HG02943 (cell line): ENCODE measurements around the gene COQ7.
A peak's percentile ranks its signal among the peaks of the same experiment; 100 is the strongest.

Experiments used
- ATAC-seq: cut with Tn5 transposase; IDR thresholded peaks from one replicate; pipeline ENCODE4 v1.9.1; 2021; ENCODE audit warnings: mild to moderate bottlenecking, low read depth, moderate library complexity; ENCODE audit not compliant: unreplicated experiment

Gene COQ7

GRCh38 chr16:19067349-19068236 is at the start of gene COQ7:
COQ7 (plus strand) TSS chr16:19067614; CDS start chr16:19067665, 51 bp downstream.
- ATAC-seq: peak; percentile 87

DNA sequence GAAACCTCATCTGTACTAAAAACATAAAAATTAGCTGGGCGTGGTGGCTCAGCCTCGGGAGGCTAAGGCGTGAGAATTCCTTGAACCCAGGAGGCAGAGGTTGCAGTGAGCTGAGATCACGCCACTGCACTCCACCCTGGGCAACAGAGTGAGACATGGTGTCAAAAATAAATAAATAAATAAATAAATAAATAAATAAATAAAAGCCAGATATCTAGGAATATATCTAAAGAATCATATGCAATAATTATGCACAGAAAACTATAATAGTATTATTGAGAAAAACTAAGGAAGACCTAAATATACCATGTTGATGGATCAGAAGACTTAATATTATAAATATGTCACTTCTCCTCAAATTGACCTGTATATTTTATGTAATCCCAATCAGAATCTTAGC is 46.7 kb upstream of the COQ7 start:
- no peak for ATAC-seq

DNA sequence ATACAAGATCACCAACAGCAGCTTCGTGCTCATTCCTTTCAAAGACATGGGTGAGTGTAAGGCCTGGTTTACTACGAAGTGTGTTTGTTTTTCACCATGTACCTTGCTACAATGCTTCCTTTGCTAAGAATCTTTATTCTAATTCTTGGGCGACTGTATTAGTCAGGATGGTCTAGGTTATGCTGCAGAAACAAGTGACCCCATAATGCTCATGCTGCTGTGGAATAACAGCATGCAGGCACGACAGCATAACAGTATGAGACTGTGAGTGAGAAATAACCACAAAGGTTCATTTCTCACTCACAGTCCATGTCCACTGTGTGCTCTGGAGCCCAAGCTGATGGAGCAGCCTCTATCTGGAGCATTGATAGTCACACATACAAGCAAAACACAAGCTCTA is 45.7 kb upstream of the COQ7 start:
- no peak for ATAC-seq

DNA sequence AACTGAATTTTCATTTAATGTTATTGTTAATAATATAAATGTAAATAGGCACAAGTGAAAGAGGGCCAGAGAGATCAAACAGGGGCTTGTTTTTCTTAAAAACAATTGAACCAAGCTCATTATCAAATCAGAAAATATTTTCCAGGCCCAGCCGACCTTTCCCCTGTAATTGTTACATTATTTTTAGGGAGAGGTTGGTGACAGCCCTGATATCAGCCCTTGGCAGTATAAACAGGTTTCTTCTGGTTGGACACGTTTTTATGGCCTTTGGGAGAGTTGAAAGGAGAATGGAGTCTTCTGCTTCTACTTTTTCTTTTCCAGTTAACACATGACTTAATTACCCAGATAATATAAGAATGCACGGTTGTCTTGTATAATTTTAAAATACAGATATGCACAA is 40.0 kb upstream of the COQ7 start:
- no peak for ATAC-seq

DNA sequence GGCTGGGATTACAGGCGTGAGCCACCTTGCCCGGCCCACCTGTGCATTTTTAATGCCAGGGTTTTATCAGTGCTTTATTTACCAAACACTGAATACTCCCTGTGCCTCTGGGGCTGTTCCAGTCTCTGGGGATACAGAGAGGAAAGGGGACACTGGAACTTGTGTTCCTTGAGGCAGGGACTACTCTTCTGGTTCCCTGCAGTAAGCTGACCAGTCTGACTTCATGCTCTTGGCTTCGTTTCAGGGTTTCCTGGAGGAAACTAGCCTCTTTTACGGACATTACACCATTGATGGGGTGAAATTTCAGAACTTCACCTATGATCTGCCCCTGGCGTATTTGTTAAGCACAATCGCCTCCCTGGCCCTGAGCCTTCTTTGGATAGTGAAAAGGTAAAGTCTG is 37.4 kb upstream of the COQ7 start:
- ATAC-seq: no peak

DNA sequence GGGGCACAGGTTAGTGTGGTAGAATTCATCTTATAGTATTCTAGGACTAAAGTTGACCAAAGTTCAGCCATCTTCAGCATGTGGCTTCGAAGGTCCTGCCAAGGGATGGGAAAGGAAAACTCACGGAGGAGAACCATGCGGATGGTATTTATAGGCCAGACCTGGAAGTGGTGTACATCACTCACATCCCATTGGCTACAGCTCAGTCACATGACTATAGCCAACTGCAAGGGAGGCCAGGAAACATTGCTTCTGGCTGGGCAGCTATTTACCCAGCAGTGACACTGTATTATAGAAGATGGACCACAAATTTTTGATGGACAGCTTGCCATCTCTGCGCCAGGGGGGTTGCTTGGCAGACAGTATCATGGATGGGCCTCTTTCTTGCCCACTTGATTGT is 35.7 kb upstream of the COQ7 start:
- no peak for ATAC-seq

DNA sequence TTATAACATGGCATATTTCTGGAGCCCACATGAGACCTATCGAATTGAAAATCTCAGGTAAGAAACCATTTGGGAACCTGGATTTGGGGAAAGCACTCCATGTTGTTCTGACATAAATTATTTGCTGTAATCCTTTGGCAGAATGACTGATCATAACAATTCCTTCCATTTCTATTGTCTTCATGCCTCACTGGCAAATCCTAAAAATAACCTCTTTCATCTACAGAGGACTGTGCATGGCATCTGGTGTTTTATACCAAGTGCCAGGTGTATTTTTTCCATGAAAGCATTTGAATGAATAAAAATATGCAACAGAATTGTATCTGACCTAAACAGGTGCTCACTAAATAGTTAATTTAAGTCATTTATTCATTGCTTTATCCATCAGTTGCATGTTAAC is 33.7 kb upstream of the COQ7 start:
- no peak for ATAC-seq

DNA sequence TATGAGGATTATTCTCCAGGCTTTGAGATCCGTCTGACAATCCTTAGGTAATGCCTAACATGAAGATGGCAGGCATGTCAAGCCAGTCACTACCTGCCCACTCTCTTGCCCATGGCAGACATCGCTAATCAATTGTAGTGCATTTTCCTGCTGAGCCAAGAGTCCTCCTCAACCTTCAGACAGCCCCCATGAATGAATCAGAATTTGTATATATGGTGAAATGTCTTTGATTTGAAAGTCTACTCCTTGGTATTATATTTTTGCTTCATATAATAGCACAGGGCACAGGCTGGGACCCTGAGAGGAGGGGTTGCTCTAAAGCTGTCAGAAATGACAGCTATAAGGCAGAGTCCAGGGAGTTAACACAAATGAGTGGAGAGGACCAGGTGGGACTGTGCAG is 27.0 kb upstream of the COQ7 start:
- ATAC-seq: no peak

GRCh38 chr16:19044769-19045168 is 22.6 kb upstream of the COQ7 start:
- no peak for ATAC-seq

DNA sequence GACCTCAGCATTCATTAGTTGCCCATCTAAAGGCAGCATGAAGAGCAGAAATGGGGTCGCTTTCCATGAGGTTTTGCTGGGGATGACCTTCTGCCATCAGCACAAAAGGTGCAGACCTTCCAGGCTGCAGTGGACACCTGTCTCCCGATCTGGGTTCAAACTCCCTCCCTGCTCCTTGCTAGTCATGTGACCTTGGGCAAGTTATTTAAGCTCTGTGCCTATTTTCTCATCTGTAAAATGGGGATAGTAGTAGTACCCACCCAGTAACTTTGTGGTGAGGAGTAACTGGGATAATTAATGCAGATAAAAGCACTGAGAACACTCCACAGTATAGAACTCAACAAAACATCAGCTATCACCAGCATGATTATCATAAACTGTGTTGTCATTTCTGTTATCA is 21.4 kb upstream of the COQ7 start:
- no peak for ATAC-seq

DNA sequence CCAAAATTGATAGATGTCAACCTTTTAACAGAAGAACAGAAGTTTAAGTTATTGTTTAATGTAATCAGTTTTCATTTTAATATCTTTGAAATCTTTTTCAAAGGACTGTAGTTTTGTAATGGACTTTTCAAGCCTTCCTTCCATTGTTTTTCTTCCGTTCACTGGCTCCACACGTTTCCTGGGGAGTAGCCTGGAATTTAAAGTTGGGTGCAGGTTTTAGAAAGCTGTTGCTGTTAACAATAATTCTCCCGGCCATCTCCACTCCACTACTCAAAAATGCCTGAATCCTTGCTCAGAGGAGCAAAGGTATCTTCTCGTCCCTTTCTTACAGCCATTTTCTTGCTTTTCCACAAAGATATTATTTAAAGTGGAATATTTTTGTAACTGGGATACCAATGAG is 4.7 kb upstream of the COQ7 start:
- no peak for ATAC-seq

GRCh38 chr16:19066988-19067348 is 446 bp upstream of the COQ7 start:
- no peak for ATAC-seq

- ATAC-seq: no peak
These were observed 912 bp downstream of the COQ7 start for GRCh38 chr16:19068237-19068815.

DNA sequence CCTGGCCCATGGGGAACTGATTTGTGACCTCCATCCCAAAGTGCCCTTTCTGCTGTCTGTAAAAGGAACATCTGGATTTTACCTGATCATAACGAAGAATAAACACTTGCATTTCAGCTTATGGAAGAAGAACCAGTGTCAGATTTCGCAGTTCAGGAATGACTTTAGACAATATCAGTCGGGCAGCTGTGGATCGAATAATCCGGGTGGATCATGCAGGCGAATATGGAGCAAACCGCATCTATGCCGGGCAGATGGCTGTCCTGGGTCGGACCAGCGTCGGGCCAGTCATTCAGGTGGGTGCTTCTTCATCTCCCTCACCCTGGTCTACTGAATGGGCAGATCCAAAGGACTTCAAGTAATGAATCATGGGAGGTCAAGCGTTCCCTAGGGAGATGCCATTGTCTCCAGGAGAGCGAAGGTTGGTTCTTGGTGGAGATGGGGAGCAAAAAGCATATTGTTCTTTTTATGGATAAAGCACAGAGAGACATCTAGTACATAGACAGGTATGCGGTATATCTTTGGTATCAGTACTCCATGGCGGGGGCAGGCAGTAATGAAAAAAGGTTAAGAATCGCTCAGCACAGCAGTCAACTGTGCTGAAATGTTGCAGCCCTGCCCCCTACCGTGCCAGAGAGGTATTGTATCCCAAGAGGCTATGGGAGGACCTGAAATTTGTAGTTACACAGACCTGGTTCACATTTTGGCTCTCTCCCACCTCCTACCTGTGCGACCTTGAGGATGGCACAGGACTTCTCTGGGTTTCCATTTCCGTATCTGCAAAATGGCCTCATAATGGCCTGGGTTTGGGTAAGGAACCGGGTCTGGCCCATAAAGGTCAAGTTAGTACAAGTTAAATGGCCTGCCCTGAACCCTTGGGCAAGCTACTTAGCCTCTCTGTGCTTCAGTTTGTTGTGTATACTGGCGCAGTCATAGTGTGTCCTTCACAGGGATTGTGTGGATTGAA is 4.7 kb downstream of the COQ7 start:
- ATAC-seq: no peak

GRCh38 chr16:19073344-19073743 is 5.9 kb downstream of the COQ7 start:
- ATAC-seq: no peak

DNA sequence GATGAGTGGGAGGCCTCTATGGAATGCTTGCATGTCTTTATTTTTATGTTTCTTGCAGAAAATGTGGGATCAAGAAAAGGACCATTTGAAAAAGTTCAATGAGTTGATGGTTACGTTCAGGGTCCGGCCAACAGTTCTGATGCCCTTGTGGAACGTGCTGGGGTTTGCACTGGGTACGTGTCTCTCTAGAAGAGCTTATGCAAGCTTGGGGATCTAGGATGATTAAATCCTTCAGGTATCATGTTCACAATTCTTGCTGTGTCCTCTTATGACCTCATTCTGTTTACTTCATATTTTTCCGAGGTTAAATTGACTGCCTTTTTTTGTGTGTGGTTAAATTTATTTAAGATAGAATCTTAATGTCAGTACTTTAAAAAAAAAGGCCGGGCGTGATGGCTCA is 6.4 kb downstream of the COQ7 start:
- no peak for ATAC-seq

DNA sequence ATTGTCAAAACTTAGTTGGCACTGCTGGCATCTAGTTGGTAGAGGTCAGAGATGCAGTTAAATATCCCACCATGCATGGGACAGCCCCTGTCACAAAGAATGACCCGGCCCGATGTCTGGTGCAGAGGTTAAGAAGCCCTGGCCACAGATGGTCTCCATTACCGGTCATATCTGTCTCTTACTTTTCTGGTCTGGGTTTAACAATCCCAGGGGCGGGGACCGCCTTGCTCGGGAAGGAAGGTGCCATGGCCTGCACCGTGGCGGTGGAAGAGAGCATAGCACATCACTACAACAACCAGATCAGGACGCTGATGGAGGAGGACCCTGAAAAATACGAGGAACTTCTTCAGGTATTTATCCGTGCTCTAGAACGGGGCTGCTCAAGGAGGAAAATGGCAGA is 8.1 kb downstream of the COQ7 start:
- no peak for ATAC-seq

DNA sequence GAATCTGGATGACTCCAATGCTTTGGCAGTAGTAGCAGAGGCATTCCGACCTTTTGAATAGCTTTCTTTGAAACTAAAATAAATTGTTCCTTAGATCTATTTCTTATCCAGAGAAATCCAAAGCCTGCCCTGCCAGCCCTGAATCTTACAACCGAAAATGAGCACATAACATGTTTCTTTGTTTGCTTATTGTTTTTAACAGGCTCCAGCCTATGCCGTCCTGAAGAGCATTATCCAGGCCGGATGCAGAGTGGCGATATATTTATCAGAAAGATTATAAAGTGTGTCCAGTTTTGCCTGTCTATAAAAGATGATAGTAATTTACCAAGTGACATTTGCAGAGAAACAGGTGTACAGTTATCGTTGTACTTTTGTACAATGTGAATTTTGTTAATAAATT is 10.5 kb downstream of the COQ7 start:
- no peak for ATAC-seq

DNA sequence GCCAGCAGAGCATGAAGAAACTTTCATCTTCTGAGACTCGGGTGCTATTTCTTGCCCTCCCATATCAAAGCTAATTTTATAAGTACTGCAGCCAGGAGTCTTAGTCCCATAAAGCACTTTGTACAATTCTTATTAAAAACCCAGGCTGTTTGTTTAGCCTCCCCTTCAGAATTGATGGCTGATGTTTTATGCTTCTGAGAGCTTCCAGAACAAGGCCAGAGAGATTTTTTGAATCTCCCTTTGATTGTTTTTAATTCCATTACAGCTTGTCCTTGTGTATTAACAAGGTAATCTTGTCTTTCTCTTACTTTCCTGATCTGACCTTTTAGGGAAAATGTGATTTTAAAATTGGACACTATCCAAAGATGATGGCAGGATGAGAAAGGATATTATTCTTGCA is 16.3 kb downstream of the COQ7 start:
- no peak for ATAC-seq

GRCh38 chr16:19084139-19084538 is 16.7 kb downstream of the COQ7 start:
- no peak for ATAC-seq

DNA sequence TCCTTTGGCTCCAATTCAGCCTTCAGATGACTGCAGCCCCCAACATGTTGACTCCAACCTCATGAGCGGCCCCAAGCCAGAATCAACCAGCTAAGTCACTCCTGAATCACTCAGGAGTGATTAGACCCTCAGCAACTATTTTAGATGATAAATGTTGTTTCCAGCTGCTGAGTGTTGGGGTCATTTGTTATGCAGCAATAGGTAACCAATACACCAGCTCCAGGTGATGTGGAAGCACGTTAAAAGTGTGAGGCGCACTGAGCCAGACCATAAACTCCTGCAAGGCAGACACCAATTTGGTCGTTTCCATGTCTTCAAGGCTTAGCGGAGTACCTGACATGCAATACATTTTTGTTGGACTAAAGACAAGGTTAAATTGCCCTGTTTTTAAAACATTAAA is 17.5 kb downstream of the COQ7 start:
- no peak for ATAC-seq
